ENCODE data around the gene DDX21.
"Not testable (repeated sequence)": the region's sequence is repeated elsewhere in the genome, so short reads cannot be mapped to it uniquely, and the experiment has no call there.

The DDX21 gene

GRCh38 chr10:68988530-68989316 is 32.8 kb downstream of the DDX21 start, which contains the start of gene KIFBP:
Gene KIFBP (plus strand): TSS chr10:68988803. CDS start chr10:68988833, 30 bp downstream.
- peak; percentile 95 to 97 for DNase-seq

GRCh38 chr10:68989317-68989990 is 33.5 kb downstream of the DDX21 start:
- DNase-seq, result no peak

- DNase-seq, result no peak
Measured at GRCh38 chr10:68992636-68993440, 36.9 kb downstream of the DDX21 start.

- DNase-seq, result no peak
Measured at GRCh38 chr10:68997211-68997610, 41.2 kb downstream of the DDX21 start.

GRCh38 chr10:69004821-69005220 is 48.9 kb downstream of the DDX21 start:
- peak; percentile 78 to 82 for DNase-seq

- no peak for DNase-seq
Measured at GRCh38 chr10:69005704-69006485, 49.9 kb downstream of the DDX21 start.

- peak; percentile 43 to 46 for DNase-seq
Measured at GRCh38 chr10:69007260-69007659, 51.3 kb downstream of the DDX21 start.

GRCh38 chr10:69009360-69009759 is 53.4 kb downstream of the DDX21 start:
- no peak for DNase-seq

GRCh38 chr10:69010151-69010640 is 54.2 kb downstream of the DDX21 start:
- no peak for DNase-seq

- DNase-seq, result not testable (repeated sequence)
Measured at GRCh38 chr10:69012778-69013177, 56.8 kb downstream of the DDX21 start.

GRCh38 chr10:69014171-69014570 is 58.2 kb downstream of the DDX21 start:
- DNase-seq, result no peak

- DNase-seq, result no peak
Measured at GRCh38 chr10:69018613-69019012, 62.6 kb downstream of the DDX21 start.

GRCh38 chr10:69022611-69023010 is 66.6 kb downstream of the DDX21 start:
- DNase-seq, result no peak

GRCh38 chr10:69025370-69025896 is 69.5 kb downstream of the DDX21 start:
- DNase-seq, result no peak

- no peak for DNase-seq
Measured at GRCh38 chr10:69033256-69033655, 77.3 kb downstream of the DDX21 start.
